ENCODE data around the gene CPA4.

- TF ChIP-seq EZH2 (IDR thresholded peaks at IDR 0.05; ENCODE audit: insufficient read depth, poor library complexity, severe bottlenecking) (no peak), EZH2phosphoT487 (IDR thresholded peaks at IDR 0.05; ENCODE audit: insufficient read depth, low read depth) (no peak)
Measured at GRCh38 chr7:130365511-130366441, 72.8 kb downstream of the CPA4 start.
